ENCODE data around the gene LNX1.

Gene LNX1

DNA sequence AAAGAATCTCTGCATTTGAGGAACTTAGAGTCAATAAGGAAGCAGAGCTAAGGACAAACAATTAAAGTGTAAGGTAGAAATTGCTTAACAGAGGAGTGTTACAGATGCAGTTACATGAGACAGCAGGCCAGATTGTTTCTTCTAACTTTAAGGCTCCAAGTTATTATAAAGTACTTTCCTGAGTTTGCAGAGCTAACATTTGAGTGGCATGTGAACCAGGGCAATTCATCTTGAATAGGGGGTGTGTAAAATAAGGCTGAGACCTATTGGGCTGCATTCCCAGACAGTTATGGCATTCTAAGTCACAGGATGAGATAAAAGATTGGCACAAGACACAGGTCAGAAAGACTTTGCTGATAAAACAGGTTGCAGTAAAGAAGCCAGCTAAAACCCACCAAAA is 7.6 kb upstream of the LNX1 start:
- no peak for DNase-seq

DNA sequence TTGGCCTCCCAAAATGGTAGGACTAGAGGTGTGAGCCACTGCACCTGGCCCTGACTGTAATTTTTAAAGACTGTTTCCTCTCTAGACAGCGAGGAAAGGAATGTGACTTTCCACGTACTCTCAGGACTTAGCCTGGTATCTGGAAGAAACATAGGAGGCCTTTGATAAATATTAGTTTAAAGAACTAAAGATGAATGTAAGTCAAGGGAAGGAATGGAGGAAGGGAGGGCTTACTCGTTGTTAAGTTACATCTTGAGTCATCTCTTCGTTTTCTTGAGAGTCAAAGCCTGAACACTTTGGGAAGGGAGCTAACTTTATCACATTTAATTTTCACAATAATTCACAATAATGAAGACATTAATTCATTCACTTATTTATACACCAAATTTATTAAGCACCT is 7.2 kb upstream of the LNX1 start:
- DNase-seq, result no peak

DNA sequence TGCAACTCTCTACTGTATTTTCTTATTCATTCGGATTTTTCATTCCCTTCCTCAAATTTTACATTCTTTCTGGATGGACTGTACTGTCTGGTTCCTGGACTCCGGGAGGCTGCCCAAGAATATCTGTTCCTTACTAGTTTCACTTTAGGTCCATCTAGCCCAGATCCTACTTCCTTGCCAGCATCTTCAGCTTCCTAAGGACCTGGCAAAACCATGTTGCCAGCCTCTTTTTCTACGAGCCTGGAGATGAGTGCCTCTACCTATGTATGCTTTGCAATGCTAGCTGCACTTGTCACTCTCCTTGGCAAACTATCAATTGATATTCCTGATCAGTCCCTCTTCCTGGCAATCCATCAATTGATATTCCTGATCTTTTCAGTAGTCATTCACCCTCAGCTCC is 5.6 kb upstream of the LNX1 start:
- no peak for DNase-seq

DNA sequence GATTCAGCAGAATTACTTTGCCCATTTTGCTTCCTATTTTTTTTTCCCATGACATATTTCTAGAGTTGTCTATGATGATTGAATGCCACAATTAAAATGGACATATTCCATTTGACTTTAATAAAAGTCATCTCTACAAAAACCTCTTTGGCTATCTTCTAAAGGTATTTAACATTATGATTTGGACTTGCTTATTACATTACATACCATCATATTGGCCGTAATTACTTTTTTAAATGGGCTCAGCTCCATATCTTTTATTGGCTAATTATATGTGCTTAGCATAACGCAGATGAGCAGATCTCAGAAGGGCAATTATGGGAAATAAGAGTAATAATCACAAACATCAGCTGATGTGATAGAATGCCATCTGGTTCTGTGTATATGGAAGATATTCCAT is 4.5 kb upstream of the LNX1 start:
- DNase-seq, result no peak

DNA sequence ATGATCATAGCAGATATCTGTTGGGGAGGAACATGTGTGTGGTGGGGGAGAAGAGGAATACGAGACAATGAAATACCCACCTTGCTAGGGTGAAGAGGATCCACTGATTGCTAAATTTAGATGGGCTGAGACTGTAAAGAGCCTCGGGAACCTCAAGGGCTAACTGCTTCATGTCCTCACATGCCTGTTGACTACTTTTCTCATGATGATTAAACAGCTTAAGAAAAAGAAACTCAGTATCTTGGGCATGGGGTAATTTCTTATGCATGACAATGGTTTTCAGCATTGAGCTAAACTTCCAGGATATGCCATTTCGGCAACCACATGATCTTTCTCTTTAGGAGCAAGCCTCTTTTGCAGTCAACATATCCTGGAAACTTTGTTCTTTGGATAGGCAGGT is 3.9 kb upstream of the LNX1 start:
- no peak for DNase-seq

DNA sequence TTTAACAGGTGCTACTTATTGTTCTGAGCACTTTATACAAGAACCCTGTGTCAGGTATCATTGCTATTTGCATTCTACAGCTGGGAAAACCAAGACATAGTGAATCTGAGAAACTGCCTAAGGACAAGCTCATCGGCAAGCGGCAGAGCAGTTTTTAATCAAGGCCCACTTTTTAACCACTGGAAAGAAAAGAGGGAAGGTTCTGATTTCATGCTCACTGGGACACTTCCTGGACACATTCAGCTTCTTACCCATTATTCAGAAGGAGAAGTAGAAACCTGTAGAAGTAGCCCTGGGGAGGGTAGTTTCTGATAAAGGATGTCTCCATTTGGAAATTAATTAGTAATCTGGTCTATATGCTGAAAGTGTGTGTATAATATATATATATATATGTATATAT is 2.5 kb upstream of the LNX1 start:
- DNase-seq, result no peak

DNA sequence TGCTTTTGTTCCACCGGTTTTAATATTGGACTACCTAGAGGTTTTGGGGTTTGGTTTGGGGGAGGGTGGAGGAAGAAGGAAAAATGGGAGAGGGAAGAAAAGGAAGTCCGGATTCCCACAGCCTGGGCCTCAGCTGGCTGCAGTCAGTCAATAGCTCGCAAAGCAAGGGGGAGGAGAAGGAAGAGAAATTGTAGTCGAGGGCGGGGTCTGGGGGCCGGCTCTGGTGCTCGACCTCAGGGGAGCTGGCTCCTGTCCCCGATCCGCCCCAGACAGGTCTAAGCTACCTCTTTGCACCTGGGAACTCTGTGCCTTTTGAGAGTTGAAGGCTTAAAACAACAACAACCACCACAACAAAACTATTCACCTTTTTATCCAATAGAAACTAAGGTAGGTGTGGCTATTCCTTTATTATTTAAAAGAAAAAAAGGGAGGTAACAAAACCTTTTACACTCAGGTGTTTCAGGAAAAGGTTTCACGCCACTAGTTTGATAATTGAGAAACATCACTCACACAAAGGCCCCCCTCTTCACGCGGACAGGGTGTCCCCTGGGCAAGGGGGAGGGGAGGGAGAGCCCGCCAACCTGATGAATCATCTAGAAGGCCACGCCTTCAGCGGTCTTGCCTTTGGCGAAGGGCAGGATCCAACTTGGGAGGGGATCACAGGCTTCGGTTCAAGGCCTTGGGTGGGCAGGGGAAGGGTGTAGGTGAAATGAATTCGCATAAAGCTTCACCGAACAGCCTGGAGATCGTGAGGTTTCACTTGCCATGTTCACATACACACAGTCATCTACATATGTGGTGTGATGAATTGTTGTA is 1.6 kb upstream of the LNX1 start:
- DNase-seq, result peak; percentile 93

DNA sequence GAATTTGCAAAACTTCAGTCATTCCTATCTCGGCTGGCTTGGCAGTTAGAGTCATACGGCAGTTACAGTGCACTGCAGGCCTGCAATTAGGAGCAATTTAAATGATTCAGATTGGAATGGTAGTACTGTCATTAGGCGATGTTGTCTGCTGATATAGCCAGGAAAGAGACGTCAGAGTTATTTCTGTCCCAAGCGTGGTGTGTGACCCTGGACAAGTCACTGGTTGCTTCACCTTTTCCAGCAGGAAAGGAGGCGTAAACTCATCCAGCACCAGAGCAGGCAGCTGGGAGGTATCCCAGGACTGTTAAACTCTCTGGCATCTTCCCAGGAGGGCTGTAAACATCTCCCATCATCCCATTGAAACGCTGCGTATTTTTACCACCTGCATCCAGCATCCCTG is 836 bp upstream of the LNX1 start:
- peak; percentile 31 for DNase-seq

DNA sequence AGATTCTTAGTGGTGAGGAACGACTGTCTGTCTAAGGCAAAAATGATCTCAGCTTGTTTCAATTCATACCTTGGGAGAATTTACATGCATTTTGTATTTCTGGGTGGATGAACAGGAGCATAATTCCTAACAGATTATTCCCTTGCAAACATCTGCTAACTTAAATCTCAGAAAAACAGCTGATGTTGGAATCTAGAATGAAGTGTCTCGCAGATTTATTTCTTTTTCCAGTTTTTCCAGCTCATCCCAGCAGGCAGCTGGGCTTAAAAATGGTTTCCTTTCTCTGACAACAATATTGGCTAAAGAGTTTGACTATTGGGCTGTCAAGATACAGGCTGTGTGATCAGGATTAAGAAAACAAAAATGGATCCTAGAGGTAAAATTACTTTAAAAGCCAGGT is 1.1 kb downstream of the LNX1 start:
- DNase-seq, result no peak

DNA sequence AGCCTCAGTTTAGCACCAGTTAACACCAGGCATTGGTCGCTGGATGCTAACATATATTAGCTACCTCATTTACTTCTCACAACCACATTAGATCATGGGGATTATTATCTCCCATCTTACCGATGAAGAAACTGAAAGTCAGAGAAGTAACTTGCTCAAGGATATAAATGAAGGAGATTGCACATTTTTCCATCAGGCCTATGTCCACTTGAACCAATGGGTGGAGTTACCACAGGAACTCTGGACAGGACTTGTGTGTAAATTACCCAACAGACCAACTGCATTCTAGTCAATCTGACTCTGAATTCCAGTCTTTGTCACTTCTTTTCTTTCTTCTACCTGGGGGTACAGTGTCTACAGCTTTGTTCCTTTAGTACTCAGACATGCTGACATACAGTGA is 1.8 kb downstream of the LNX1 start:
- DNase-seq, result peak; percentile 1

DNA sequence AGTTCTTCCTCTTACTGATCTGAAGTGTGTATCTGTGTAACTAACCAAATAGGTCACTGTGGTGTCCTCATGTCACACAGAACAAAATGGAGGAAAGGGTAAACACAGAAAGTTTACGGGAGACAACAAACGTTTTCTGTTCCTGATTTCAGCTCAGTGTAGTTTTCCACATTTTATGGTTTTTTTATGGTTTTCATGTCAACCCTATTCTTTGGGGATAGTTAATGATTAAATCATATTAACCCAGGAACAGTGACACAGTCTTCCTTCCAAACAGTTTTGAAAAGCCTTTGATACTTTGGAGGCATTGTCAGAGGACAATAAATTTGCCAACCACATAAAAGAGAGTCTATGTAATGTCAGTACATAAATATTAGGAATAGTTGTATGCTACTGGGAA is 4.2 kb downstream of the LNX1 start:
- DNase-seq, result no peak

DNA sequence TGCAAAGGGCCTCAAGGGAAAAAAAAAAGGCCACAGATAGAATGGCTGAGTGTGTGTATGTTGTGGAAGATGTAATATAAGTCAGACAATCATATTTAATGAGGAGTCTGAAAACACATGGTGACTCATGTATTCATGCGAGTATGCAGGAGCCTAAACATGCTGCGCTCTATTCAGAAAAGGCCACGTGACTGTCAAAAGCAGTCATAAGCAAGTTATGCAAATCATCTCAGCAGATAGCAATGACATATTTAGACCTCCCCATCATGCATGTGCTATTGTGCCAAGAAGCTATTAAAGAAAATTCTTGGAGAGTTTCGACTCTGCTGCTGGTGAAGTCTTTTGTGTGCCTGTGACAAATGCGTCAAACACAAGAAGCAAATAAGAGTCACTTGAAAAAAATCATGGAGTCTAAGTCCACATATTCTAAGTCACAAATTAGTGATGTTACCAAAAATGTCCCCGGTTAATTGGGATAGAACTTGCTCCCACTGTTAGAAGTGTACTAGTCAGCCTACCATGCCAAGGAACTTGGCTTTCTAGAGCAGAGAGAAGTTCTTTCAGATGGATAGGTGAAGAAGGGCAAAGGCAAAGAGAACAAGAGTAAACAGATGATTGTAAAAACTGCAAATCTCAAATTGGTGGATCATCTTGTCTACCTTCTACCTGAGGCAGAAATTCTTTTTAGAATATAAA is 5.0 kb downstream of the LNX1 start:
- no peak for DNase-seq

DNA sequence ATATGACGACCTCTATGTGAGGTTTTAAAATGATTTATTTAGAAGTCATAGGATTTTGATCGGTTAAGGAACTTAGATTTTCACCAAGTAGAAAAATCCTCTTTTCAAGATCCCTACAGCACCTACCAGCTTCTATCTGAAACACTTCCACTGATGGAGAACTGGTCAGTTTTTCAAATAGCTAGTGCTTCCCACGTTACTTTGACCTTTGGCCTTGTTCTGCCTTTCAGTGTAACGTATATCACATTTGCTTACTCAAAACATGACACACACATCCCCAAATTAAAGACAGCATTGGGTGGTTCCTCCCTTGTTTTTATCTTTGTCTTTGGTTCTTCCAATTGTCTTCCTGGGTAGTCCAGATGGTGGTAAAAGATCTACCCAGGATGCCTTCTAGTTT is 6.6 kb downstream of the LNX1 start:
- DNase-seq, result no peak

DNA sequence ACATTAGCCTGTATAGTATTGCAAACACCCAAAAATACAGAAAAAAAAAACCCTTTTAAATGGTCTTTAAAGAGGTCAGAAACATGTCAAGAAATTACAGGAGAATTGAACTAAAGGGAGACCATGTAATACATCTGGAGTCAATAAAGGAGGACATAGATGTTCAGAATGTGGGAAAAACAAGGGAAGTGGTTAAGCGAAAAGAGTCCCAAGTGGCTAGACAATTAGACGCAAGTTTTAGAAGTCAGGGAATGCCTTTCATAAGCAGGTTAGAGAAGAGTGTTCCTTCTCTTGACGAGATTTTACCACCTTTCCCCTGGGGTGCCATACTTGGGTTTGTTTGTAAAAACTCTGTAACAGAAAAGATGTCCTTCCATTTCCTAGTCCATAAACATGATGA is 7.8 kb downstream of the LNX1 start:
- DNase-seq, result no peak

DNA sequence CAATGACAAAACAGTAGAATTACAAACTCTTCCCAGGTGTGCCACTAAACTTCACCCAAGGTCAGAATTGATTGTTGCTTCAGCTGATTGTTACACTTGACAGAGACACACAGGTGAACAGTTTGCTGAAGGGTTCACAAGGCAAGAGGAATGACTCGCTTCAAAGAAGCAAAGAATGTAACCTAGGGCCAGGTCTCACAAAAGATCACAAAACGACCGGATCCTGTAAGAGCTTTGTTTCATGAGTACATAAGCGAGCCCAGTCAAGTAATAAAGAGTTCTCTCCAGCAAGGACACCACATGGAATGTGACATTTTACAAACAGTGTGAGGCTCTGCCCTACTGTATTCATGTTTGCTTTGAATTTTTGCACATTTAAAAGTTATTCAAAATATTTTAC is 9.1 kb downstream of the LNX1 start:
- DNase-seq, result no peak

DNA sequence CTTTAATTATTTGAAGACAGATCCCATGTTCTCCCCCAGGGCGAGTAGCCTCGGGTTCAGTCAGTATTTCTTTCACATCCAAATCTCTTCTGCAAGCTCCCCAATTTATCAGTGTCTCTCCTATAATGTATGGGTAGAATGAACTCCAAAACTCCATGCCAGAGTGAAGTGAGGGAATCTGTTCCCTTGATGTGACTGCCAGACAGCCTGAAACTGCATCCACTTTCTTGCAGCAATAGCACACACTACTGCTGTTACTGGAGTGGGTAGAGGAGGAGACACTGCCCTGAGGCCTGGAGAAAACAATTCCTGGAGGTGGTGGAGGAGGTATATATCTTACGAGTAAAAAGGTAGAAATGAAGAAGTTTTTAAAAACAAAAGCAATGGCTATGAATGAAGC is 11.0 kb downstream of the LNX1 start:
- DNase-seq, result no peak

DNA sequence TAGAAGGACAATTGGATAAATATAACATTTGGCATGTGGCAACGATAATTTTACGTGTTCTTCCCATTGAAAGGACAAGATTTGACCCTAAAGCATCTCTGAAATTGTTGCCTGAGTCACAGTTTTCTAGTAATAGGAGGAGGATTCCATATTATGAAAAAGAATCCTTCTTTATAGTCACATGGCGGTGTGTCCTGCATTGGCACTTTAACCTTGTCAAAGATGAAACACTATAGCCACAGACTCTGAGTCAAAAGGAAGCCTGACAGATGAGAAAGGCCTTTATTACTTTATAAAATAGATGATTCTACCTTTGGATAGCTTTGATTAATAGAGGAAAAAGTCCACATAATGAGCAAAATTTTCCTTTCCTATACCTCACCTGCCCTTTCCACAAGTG is 11.5 kb downstream of the LNX1 start:
- DNase-seq, result no peak

DNA sequence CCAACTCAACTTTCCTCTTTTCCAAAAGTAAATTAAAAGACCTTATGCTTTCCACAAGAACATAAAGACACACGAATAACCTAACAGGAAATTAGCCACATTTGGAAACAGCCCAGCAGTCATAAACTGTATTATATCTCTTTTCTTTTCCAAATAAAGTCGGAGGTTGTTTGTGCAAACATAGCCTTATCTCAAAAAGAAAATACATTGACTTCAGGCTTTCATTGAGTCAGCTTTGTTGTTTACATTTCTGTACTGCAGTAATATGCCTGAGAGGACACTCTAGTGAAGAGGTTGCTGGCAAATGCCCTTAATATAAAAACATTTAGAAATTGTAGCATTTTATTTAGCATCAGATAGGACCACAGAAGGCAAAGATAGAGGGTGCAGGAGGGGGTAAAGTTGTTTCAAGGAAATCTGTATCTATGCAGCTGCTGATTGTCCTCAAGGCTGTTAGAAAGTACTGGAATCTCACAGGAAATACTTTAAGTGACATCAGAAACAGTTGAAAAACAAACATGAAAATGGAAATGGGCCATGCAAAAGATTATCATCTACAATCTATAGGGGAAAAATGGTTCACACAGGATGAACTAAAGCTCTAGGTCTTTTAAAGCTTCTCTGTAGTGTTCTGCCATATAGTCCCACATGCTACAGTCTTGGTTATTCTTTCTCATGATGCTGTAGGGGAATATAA is 14.5 kb downstream of the LNX1 start:
- DNase-seq, result no peak

DNA sequence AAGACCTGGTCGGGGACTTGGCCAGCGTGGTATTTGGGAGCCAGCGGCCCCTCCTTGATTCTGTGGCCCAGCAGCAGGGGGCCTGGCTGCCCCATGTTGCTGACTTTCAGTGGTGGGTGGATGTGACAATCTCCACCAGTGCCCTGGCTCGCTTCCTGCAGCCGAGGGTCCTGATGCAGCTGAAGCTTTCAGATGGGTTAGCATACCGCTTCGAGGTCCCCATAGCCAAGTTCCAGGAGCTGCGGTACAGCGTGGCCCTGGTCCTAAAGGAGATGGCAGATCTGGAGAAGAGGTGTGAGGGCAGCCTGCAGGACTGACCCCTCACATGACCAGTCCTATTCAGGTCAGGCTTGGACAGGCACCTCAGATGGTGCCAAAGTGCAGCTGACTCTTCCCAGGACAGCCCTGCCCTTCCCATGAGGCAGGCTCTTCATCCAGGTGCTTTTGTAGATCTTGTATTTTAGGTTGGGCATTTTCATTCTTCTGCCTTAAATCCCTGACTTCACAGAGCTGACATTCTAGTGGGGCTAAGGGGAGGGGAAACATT is 15.1 kb downstream of the LNX1 start:
- DNase-seq, result no peak

DNA sequence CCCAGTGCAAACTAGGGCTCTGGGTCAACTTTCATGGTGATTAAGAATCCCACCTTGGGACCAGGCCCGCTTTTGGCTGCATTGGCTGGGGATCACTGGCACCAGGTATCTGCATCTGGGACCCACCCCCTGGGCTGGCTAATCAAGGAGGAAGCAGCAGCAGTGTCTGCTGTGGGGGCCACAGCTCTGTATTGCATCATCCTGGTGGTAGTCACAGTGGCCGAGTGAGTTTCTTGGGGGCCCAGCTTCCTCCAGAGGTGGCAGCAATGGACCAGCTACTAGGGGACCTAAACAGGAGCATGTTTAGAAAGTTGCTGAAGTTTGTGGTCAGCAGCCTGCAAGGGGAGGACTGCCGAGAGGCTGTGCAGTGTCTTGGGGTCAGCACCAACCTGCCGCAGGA is 15.7 kb downstream of the LNX1 start:
- no peak for DNase-seq

DNA sequence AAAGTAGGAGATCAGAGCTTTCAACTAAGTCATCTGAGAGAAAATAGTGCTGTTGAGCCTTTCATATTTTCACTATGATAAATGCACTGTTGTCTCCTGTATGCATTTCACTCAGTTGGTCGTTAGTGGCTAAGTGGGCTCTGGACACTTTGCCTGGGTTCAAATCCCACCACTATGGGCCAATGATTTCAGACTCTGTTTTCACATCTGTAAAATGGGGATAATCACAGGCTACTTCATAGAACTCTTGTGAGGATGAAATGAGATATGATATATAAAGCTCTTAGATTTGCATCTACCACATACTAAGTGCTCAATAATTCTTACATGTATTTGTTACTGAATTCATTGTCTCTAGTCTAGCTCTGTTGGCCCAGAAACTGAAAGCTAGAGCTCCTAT is 16.8 kb downstream of the LNX1 start:
- DNase-seq, result no peak

DNA sequence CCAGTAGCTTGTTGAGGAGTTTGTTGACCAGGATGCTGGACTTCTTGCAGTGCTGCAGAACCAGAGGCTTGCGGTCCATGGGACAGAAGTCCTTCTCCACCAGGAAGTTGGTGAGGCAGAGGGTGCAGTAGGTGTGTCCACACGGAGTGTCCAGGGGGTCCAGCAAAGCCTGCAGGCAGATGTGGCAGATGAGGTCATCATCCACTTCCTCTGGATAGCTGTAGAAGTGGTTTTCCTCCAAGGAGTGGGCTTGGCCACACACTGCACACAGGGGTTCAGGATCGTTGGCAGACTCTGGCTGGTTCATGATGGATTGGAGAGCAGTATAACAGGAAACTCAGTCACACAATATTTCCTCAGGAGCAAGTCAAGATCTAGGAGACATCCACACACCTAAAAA is 17.6 kb downstream of the LNX1 start:
- DNase-seq, result no peak

DNA sequence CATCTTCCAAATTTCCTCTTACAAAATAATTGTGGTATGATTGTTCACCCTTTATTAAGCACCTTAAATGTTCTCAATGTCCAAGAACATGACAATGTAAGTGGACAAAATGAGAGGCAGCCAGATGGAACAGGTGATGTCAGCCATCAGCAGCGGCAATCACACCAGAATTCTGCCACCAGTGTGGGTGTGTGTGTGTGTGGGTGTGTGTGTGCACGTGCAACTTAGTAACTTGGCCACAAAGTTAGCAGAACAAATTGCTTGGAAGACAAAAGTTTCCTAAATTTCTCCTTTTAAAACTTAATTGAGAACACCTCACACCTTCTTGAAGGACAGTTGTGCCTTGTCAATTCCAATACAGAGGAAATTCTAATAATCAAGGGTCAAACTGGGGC is 18.7 kb downstream of the LNX1 start:
- no peak for DNase-seq
